ENCODE measurements around the gene TAC3. TPM values are rescaled to one million over a fixed set of nuclear protein-coding genes. Genes with fewer than 3 reads are reported as not detected.
"Not testable (repeated sequence)": the region's sequence is repeated elsewhere in the genome, so short reads cannot be mapped to it uniquely, and the experiment has no call there.

Gene TAC3
- total RNA-seq, 1 donor from 2014 or later, result not detected

- DNase-seq (ENCODE audit: low read depth in 2 of 2), result no peak
Measured at GRCh38 chr12:57037264-57037663, 20.9 kb upstream of the TAC3 start.

- no peak for DNase-seq (ENCODE audit: low read depth in 2 of 2)
Measured at GRCh38 chr12:57033431-57033830, 17.1 kb upstream of the TAC3 start.

GRCh38 chr12:57031789-57032188 is 15.5 kb upstream of the TAC3 start:
- no peak for DNase-seq (ENCODE audit: low read depth in 2 of 2)

GRCh38 chr12:57031138-57031725 is 14.9 kb upstream of the TAC3 start:
- peak; percentile 10 to 30 for DNase-seq (ENCODE audit: low read depth in 2 of 2)

GRCh38 chr12:57029457-57029856 is 13.1 kb upstream of the TAC3 start:
- no peak for DNase-seq (ENCODE audit: low read depth in 2 of 2)

- no peak for DNase-seq (ENCODE audit: low read depth in 2 of 2)
Measured at GRCh38 chr12:57027805-57028153, 11.4 kb upstream of the TAC3 start.

- no peak for DNase-seq (ENCODE audit: low read depth in 2 of 2)
Measured at GRCh38 chr12:57027011-57027804, 10.9 kb upstream of the TAC3 start.

GRCh38 chr12:57025196-57025595 is 8.9 kb upstream of the TAC3 start:
- DNase-seq (ENCODE audit: low read depth in 2 of 2), result no peak

- not testable (repeated sequence) for DNase-seq (ENCODE audit: low read depth in 2 of 2)
Measured at GRCh38 chr12:57022324-57022723, 6.0 kb upstream of the TAC3 start.

- DNase-seq (ENCODE audit: low read depth in 2 of 2), result no peak
Measured at GRCh38 chr12:57019983-57020719, 3.8 kb upstream of the TAC3 start.

GRCh38 chr12:57018906-57019305 is 2.6 kb upstream of the TAC3 start:
- peak in 1 of 2 donors; percentile 75 for DNase-seq (ENCODE audit: low read depth in 2 of 2)

GRCh38 chr12:57018353-57018752 is 2.0 kb upstream of the TAC3 start:
- DNase-seq (ENCODE audit: low read depth in 2 of 2), result peak in 1 of 2 donors; percentile 17

GRCh38 chr12:57012600-57013465 is 3.5 kb downstream of the TAC3 start:
- DNase-seq (ENCODE audit: low read depth in 2 of 2), result no peak

- no peak for DNase-seq (ENCODE audit: low read depth in 2 of 2)
Measured at GRCh38 chr12:57011438-57012424, 4.6 kb downstream of the TAC3 start.

GRCh38 chr12:57010627-57011247 is 5.6 kb downstream of the TAC3 start:
- no peak for DNase-seq (ENCODE audit: low read depth in 2 of 2)

GRCh38 chr12:57009949-57010626 is 6.2 kb downstream of the TAC3 start:
- DNase-seq (ENCODE audit: low read depth in 2 of 2), result no peak

GRCh38 chr12:57008178-57008577 is 8.2 kb downstream of the TAC3 start:
- DNase-seq (ENCODE audit: low read depth in 2 of 2), result peak; percentile 75 to 79

GRCh38 chr12:57006809-57007475 is 9.4 kb downstream of the TAC3 start:
- DNase-seq (ENCODE audit: low read depth in 2 of 2), result no peak
